Esophagus squamous epithelium (tissue), 4 donors: ENCODE results near the gene SPATA18.

Experiments used
- POLR2A ChIP-seq, 4 donors: fragments of 450-650 bp; IDR thresholded peaks; one replicate each; pipeline ENCODE4 v1.6.1; 2017; ENCODE audit warnings: antibody characterized with exemption in 4 of 4, mild to moderate bottlenecking in 4 of 4, moderate library complexity in 3 of 4
- TF ChIP-seq, protein P1 (sequence below), 6 experiments: fragments of 450-650 bp in 4 of 6; fragments of 200-600 bp in 2 of 6; sonication (generic) in 2 of 6; IDR thresholded peaks; one replicate each; pipeline ENCODE4 v1.5.1; 2016 to 2019; ENCODE audit warnings: antibody characterized with exemption in 6 of 6, mild to moderate bottlenecking in 4 of 6, moderate library complexity in 4 of 6

GRCh38 chr4:52045028-52045427, 6.1 kb upstream of the SPATA18 start:
- TF ChIP-seq, protein P1, sequence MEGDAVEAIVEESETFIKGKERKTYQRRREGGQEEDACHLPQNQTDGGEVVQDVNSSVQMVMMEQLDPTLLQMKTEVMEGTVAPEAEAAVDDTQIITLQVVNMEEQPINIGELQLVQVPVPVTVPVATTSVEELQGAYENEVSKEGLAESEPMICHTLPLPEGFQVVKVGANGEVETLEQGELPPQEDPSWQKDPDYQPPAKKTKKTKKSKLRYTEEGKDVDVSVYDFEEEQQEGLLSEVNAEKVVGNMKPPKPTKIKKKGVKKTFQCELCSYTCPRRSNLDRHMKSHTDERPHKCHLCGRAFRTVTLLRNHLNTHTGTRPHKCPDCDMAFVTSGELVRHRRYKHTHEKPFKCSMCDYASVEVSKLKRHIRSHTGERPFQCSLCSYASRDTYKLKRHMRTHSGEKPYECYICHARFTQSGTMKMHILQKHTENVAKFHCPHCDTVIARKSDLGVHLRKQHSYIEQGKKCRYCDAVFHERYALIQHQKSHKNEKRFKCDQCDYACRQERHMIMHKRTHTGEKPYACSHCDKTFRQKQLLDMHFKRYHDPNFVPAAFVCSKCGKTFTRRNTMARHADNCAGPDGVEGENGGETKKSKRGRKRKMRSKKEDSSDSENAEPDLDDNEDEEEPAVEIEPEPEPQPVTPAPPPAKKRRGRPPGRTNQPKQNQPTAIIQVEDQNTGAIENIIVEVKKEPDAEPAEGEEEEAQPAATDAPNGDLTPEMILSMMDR (IDR thresholded peaks at IDR 0.05) = no peak
- no peak for TF ChIP-seq POLR2A (IDR thresholded peaks at IDR 0.05)
